CD4-positive, alpha-beta T cell treated with Interleukin-6 at 100 ng/mL for 8 hours (primary cell): ENCODE results near the gene TCHHL1.
A peak's percentile ranks its signal among the peaks of the same experiment; 100 is the strongest.

Source experiments
- DNase-seq: peaks from one replicate; pipeline ENCODE4 v3.0.0-alpha.2; 2020; ENCODE audit warnings: mixed read lengths, low spot score

Gene TCHHL1

GRCh38 chr1:152038871-152039270, 50.0 kb downstream of the TCHHL1 start:
- DNase-seq = no peak

GRCh38 chr1:152036267-152037216, 52.3 kb downstream of the TCHHL1 start, which contains the start of gene S100A11:
Gene S100A11 (minus strand): TSS chr1:152037004. CDS start chr1:152036915, 89 bp downstream.
- peak; percentile 70 for DNase-seq

- peak; percentile 14 for DNase-seq
These were observed 53.2 kb downstream of the TCHHL1 start for GRCh38 chr1:152035539-152036266.

GRCh38 chr1:152034654-152035538, 54.0 kb downstream of the TCHHL1 start:
- DNase-seq = peak; percentile 68

- DNase-seq = no peak
These were observed 54.6 kb downstream of the TCHHL1 start for GRCh38 chr1:152034324-152034653.
